Loucy (cell line): ENCODE measurements around the gene APC2.
A peak's percentile ranks its signal among the peaks of the same experiment; 100 is the strongest.

ENCODE experiments used
- H2AFZ ChIP-seq: fragments of 200-600 bp; sonication (generic); 2 replicates; pipeline ENCODE4 v1.6.0; 2016; ENCODE audit warnings: antibody characterized with exemption, mild to moderate bottlenecking, low read length, moderate library complexity
- H3F3A ChIP-seq: fragments of 200-600 bp; 2 replicates; pipeline ENCODE4 v1.6.0; 2016; ENCODE audit warnings: antibody characterized with exemption, low read depth, mild to moderate bottlenecking
- H3K27me3 ChIP-seq: fragments of 200-600 bp; sonication (generic); 2 replicates; pipeline ENCODE4 v1.6.1; 2014; ENCODE audit warnings: low read length, mild to moderate bottlenecking; ENCODE audit not compliant: insufficient read depth, poor library complexity, severe bottlenecking
- H3K36me3 ChIP-seq: fragments of 200-600 bp; sonication (generic); 2 replicates; pipeline ENCODE4 v1.6.1; 2016; ENCODE audit warnings: low read length; ENCODE audit not compliant: insufficient read depth
- H3K4me1 ChIP-seq: fragments of 200-600 bp; sonication (generic); 2 replicates; pipeline ENCODE4 v1.5.1; 2014; ENCODE audit warnings: low read length, mild to moderate bottlenecking; ENCODE audit not compliant: insufficient read depth, poor library complexity, severe bottlenecking
- H3K4me2 ChIP-seq: fragments of 200-600 bp; sonication (generic); 2 replicates; pipeline ENCODE4 v1.6.0; 2014; ENCODE audit warnings: antibody characterized with exemption, low read length, low read depth, mild to moderate bottlenecking; ENCODE audit not compliant: poor library complexity, severe bottlenecking
- H3K4me3 ChIP-seq: fragments of 200-600 bp; sonication (generic); 2 replicates; pipeline ENCODE4 v1.5.1; 2014; ENCODE audit warnings: low read length, mild to moderate bottlenecking, mixed read lengths; ENCODE audit not compliant: poor library complexity, severe bottlenecking
- H3K79me2 ChIP-seq: fragments of 200-600 bp; sonication (generic); 2 replicates; pipeline ENCODE4 v1.6.1; 2014; ENCODE audit warnings: low read length; ENCODE audit not compliant: insufficient read depth
- H3K9ac ChIP-seq: fragments of 200-600 bp; sonication (generic); 2 replicates; pipeline ENCODE4 v1.6.0; 2014; ENCODE audit warnings: mild to moderate bottlenecking, low read depth, low read length, moderate library complexity; ENCODE audit not compliant: poor library complexity, severe bottlenecking
- H3K9me2 ChIP-seq: fragments of 200-600 bp; sonication (generic); replicated peaks from 2 replicates; pipeline ENCODE4 v1.6.1; 2016; ENCODE audit warnings: low read depth, low read length, mixed read lengths
- H3K9me3 ChIP-seq: fragments of 200-600 bp; sonication (generic); 2 replicates; pipeline ENCODE4 v1.6.1; 2014; ENCODE audit warnings: mild to moderate bottlenecking, antibody characterized with exemption, low read length, low read depth; ENCODE audit not compliant: insufficient read depth
- H4K20me1 ChIP-seq: fragments of 200-600 bp; sonication (generic); 2 replicates; pipeline ENCODE4 v1.6.0; 2014; ENCODE audit warnings: antibody characterized with exemption, low read length, mild to moderate bottlenecking; ENCODE audit not compliant: insufficient read depth, poor library complexity, severe bottlenecking
- EZH2phosphoT487 ChIP-seq: fragments of 200-600 bp; IDR thresholded peaks from 2 replicates; pipeline ENCODE4 v1.6.1; 2018; ENCODE audit warnings: antibody characterized with exemption, mild to moderate bottlenecking, moderate library complexity, borderline replicate concordance
- TF ChIP-seq, protein P1 (sequence below): fragments of 200-600 bp; sonication (generic); conservative IDR thresholded peaks from 2 replicates; pipeline ENCODE4 v1.5.1; 2014; ENCODE audit warnings: mild to moderate bottlenecking, antibody characterized with exemption, low read length

Gene APC2

DNA sequence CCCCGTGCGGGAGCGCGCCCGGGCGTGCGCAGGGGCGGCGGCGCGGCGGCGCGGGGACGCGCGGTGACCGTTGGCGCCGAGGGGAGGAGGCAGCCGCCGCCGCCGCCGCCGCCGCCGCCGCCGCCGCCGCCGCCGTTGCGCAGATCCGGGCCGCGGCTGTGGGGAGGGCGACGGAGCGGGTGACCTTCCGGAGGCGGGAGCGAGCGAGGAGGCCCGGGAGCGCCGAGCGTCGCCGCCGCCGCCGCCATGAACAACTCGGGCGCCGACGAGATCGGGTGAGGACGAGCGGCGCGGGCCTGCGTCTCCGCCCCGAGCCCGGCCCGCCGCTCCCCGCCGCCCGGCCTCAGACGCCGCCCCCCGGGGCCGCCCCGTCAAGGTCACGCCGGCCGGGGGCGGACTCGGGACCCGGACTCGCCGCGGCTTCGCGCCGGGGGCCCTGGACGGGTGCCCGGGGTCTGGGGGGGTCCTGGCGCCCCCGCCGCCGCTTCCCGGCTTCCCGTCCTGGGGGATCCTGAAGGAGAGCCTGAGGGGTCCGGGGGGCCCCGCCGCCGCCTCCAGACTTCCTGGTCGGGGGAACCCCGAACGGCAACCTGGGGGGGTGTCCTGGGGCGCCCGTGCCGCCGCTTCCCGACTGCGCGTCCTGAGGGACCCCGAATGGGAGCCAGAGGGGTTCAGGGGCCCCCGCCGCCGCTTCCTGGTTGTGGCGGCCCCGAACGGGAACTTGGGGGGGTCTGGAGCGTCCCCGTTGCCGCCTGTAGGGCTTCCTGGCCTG, 42.2 kb upstream of the APC2 start, which contains the start of gene DAZAP1:
DAZAP1 (plus strand) TSS at position 59 of the 772 bp plus-strand sequence; CDS start at position 247, 188 bp downstream.
- H3K27me3 ChIP-seq, result peaks cover 6% of the 10 kb centered on the region
- peaks cover 49% of the 10 kb centered on the region for H4K20me1 ChIP-seq
- H3K4me3 ChIP-seq, result peak within 1 kb of the TSS; percentile 97
- H3K9me3 ChIP-seq, result no peaks in the 10 kb centered on the region
- no peaks in the 10 kb centered on the region for H3F3A ChIP-seq
- H3K4me2 ChIP-seq, result peak within 1 kb of the TSS; percentile 95
- H3K79me2 ChIP-seq, result peaks cover 52% of the 10 kb centered on the region
- H3K4me1 ChIP-seq, result peaks cover 37% of the 10 kb centered on the region
- peaks cover 3% of the 10 kb centered on the region; the same call in 1 of the 2 replicates for H3K36me3 ChIP-seq
- peak within 1 kb of the TSS; percentile 81 for H2AFZ ChIP-seq
- no peaks in the 10 kb centered on the region for H3K9me2 ChIP-seq
- peak within 1 kb of the TSS; percentile 99 for H3K9ac ChIP-seq
- no peak for TF ChIP-seq EZH2phosphoT487
- TF ChIP-seq, protein P1, sequence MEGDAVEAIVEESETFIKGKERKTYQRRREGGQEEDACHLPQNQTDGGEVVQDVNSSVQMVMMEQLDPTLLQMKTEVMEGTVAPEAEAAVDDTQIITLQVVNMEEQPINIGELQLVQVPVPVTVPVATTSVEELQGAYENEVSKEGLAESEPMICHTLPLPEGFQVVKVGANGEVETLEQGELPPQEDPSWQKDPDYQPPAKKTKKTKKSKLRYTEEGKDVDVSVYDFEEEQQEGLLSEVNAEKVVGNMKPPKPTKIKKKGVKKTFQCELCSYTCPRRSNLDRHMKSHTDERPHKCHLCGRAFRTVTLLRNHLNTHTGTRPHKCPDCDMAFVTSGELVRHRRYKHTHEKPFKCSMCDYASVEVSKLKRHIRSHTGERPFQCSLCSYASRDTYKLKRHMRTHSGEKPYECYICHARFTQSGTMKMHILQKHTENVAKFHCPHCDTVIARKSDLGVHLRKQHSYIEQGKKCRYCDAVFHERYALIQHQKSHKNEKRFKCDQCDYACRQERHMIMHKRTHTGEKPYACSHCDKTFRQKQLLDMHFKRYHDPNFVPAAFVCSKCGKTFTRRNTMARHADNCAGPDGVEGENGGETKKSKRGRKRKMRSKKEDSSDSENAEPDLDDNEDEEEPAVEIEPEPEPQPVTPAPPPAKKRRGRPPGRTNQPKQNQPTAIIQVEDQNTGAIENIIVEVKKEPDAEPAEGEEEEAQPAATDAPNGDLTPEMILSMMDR, result no peak

DNA sequence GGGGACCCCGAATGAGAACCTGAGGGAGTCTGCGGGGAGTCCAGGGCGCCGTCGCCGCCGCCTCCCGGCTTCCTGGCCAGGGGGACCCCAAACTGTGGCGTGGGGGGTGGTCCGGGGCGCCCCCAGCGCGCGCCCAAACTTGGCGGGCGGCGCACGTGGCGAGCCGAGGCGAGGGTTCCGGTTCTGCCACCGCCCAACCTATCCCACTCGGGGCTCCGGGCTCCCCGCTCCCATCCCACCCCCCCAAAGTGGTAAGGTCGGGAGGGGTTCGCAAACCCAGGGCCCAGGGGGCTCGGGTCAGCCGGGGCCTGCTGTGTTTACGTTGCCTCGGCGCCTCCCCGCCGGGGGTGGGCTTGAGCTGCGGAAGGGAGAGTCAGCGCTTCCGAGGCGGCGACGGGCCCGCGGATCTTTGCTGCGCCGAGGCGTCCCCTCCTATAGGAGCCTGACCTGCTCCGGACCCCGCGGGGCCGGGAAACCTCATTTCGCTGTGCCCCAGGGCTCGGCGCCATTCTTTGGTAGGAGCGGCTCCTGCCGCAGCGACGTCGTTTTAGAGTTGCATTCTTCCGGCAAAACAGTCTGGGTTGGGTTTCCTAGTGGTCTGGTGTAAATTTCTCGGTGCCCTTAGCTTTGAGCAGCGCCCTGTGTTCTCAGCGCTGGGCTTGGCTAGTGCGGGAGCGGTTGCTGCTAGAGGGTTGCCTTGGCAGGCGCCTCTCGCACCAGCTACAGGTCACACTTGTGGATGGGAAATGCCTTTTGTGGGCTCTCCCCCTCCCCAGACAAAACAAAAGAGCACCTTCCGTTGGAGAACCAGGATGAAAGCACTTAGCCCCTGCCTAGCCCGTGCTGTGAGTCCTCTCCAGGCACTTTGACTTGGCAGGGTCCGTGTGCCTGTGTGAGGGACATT, 41.4 kb upstream of the APC2 start:
- Histone ChIP-seq H3K9ac (peak overlapping the region; percentile 99), H2AFZ (no peak overlapping the region)

More for the DNA sequence above, 41.4 kb upstream of the APC2 start:
- Histone ChIP-seq H3K27me3 (peaks cover 6% of the 10 kb centered on the region), H3K4me2 (peak overlapping the region; percentile 95), H4K20me1 (peaks cover 58% of the 10 kb centered on the region), H3K9me2 (no peaks in the 10 kb centered on the region), H3K36me3 (peaks cover 12% of the 10 kb centered on the region; the same call in 1 of the 2 replicates), H3K79me2 (peaks cover 60% of the 10 kb centered on the region), H3K4me3 (peak overlapping the region; percentile 97), H3F3A (no peaks in the 10 kb centered on the region), H3K4me1 (peaks cover 37% of the 10 kb centered on the region), H3K9me3 (no peaks in the 10 kb centered on the region)
- TF ChIP-seq EZH2phosphoT487, result no peak
- TF ChIP-seq, protein P1, result no peak
